HUES64 (cell line): ENCODE results near the gene ZNF554.
"Not testable (repeated sequence)": the region's sequence is repeated elsewhere in the genome, so short reads cannot be mapped to it uniquely, and the experiment has no call there.

ENCODE experiments used
- H3K27ac ChIP-seq: 2 replicates; pipeline ENCODE4 v1.7.0; 2013; ENCODE audit warnings: low read depth, low read length, inconsistent platforms
- H3K27me3 ChIP-seq: 2 replicates; pipeline ENCODE4 v1.6.1; 2013; ENCODE audit warnings: mild to moderate bottlenecking, low read length; ENCODE audit not compliant: insufficient read depth
- H3K36me3 ChIP-seq: 2 replicates; pipeline ENCODE4 v1.6.1; 2013; ENCODE audit warnings: mild to moderate bottlenecking, low read length; ENCODE audit not compliant: insufficient read depth
- H3K4me1 ChIP-seq: 2 replicates; pipeline ENCODE4 v1.6.1; 2013; ENCODE audit warnings: mild to moderate bottlenecking, low read length, moderate library complexity; ENCODE audit not compliant: insufficient read depth
- H3K4me3 ChIP-seq: 2 replicates; pipeline ENCODE4 v1.5.1; 2013; ENCODE audit warnings: mild to moderate bottlenecking, low read length, moderate library complexity
- H3K9ac ChIP-seq: 2 replicates; pipeline ENCODE4 v1.6.1; 2013; ENCODE audit warnings: mild to moderate bottlenecking, low read depth, low read length
- H3K9me3 ChIP-seq: 2 replicates; pipeline ENCODE4 v1.6.1; 2013; ENCODE audit warnings: low read depth, low read length; ENCODE audit not compliant: insufficient read depth
- WGBS: fragments of 150-250, 120-280 bp; methylation state at CpG from one replicate; pipeline ENCODE4 v1.1.7; 2013; ENCODE audit warnings: missing lambda C conversion rate; 5-methylcytosine and 5-hydroxymethylcytosine counted together

Gene ZNF554

DNA sequence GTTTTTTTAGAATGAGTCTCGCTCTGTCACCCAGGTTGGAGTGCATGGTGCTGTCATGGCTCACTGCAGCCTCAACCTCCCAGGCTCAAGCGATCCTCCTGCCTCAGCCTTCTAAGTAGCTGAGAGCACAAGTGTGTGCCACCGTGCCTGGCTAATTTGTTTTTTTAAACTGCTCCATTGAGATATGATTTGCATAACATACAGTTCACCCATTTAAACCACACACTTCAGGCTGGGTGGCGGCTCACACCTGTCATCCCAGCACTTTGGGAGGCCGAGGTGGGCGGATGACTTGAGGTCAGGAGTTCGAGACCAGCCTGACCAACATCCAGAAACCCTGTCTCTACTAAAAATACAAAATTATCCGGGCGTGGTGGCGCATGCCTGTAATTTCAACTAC is 27.0 kb upstream of the ZNF554 start:
- H3K36me3 ChIP-seq, result peaks cover 85% of the 10 kb centered on the region
- not testable (repeated sequence) for H3K27ac ChIP-seq, H3K9me3 ChIP-seq, H3K4me1 ChIP-seq, H3K9ac ChIP-seq, H3K4me3 ChIP-seq, H3K27me3 ChIP-seq
- WGBS, result 94% methylated on average over 10 of the region's 10 CpGs

DNA sequence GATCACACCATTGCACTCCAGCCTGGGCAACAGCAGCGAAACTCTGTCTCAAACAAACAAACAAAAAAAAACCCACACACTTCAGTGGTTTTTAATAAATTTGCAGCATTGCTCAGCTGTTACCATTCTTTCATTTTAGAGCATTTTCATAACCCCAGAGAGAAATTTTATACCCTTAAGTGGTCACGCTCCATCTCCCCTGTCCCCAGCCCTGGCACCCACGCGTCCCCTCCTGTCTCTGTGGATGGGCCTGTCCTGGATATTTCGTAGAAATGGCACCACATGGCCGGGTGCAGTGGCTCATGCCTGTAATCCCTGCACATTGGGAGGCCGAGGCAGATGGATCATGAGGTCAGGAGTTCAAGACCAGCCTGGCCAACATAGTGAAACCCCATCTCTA is 26.5 kb upstream of the ZNF554 start:
- Histone ChIP-seq H3K4me1 (no peaks in the 10 kb centered on the region), H3K4me3 (no peak overlapping the region), H3K27ac (no peak overlapping the region), H3K27me3 (no peaks in the 10 kb centered on the region), H3K9ac (no peak overlapping the region), H3K36me3 (peaks cover 87% of the 10 kb centered on the region), H3K9me3 (no peaks in the 10 kb centered on the region)
- 95% methylated on average over 7 of the region's 7 CpGs for WGBS

DNA sequence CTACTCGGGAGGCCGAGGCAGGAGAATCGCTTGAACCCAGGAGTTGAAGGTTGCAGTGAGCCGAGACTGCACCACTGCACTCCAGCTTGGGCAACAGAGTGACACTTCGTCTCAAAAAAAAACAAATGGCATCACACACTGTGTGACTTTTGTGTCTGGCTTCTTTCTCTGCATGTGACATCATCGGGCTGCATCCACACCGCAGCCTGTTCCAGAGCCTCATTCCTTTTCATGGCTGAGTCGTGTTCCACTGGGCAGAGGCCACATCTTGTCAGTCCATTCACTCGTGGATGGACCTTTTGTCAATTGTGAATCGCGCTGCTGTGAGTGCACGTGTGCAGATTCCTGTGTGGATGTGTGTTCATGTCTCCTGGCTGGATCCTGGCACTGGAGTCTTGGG is 26.1 kb upstream of the ZNF554 start:
- Histone ChIP-seq H3K36me3 (peaks cover 87% of the 10 kb centered on the region), H3K27ac (no peak overlapping the region)
- WGBS, result 98% methylated on average over 12 of the region's 12 CpGs

DNA sequence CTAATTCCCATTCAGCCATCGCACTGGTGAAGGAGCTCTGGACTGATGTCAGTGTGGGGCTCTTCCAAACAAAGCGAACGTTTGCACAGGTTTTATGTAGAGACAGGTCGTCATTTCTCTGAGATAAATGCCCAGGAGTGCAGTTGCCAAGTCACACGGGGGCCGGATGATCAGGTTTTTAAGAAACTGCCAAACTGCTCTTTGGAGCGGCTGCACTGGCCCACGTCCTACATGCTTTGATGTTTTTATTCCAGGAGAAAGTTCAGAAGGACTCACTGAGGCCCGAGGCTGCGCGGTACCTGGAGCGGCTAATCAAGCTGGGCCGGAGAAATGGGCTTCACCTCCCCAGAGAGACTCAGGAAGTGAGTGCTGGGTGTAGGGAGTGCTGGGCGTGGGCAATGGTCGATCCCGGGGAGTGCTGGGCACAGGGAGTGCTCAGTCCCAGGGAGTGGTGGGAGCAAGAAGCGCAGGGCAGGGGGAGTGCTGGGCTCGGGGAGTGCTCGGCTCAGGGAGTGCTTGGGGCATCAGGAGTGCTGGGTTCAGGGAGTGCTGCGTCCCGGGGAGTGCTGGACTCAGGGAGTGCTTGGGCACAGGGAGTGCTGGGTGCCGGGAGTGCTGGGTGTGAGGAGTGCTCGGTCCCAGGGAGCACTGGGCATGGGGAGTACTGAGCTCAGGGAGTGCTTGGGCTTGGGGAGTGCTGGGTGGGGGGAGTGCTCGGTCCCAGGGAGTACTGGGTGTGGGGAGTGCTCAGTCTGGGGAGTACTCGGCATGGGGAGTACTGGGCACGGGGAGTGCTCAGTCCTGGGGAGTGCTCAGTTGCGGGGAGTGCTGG is 23.6 kb upstream of the ZNF554 start:
- WGBS, result 91% methylated on average over 27 of the region's 27 CpGs
- Histone ChIP-seq H3K27ac (no peak overlapping the region), H3K4me1 (no peaks in the 10 kb centered on the region), H3K36me3 (peaks cover 96% of the 10 kb centered on the region), H3K9me3 (no peaks in the 10 kb centered on the region), H3K9ac (no peak overlapping the region), H3K4me3 (no peak overlapping the region), H3K27me3 (no peaks in the 10 kb centered on the region)

More for the DNA sequence above, 26.1 kb upstream of the ZNF554 start:
- Histone ChIP-seq H3K9me3 (no peaks in the 10 kb centered on the region), H3K27me3 (no peaks in the 10 kb centered on the region), H3K9ac (no peak overlapping the region), H3K4me1 (no peaks in the 10 kb centered on the region), H3K4me3 (no peak overlapping the region)

DNA sequence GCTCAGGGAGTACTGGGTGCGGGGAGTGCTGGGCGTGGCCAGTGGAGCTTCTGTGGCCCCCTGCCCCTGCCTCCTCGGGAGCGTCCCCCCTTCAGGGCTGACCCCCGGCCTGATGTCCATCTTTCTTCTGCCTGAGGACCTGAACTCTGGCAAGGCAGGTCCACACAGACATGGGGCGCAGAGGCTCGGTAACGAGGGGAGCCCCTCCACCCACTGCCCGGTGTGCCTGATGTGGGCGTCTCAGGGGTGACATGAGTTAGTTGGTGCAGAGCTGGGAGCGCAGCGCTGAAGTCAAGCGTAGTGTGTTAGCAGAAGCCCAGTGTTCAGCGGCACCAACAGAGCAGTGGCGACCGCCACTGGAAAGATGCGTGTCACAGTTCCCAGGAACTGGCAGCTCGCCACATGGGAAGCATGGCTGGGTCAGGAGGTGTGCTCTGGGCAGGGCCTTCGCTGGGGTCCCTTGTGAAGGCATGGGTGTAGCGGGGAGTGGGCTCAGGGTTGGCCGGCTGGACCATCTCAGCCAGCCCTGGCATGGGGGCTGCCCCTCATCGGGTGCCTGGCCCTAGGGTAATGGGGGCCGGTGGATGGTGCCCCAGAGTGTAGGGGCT is 22.9 kb upstream of the ZNF554 start:
- H3K4me3 ChIP-seq, result no peak overlapping the region
- no peaks in the 10 kb centered on the region for H3K27me3 ChIP-seq
- H3K27ac ChIP-seq, result no peak overlapping the region
- 94% methylated on average over 23 of the region's 23 CpGs for WGBS
- H3K9me3 ChIP-seq, result no peaks in the 10 kb centered on the region
- H3K4me1 ChIP-seq, result no peaks in the 10 kb centered on the region
- H3K9ac ChIP-seq, result no peak overlapping the region
- H3K36me3 ChIP-seq, result peaks cover 98% of the 10 kb centered on the region

DNA sequence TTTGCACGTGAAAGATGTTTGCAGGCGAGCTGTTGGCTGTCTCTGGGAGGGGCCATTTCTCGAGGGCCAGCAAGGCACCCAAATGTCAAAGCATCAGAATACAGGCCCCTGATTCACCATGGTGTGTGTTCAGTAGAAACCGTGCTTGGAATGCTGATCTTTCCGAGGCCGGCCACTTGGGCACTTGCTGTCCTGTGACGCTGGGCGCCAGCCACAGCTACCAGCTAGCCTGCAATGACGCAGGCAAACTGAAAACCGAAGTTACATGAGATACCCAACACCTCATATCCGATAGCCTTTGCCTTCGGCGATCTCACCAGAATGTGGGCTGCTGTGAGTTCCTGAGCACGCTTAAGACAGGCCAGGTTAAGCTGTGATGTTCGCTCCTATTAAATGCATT is 22.4 kb upstream of the ZNF554 start:
- H3K27me3 ChIP-seq, result no peaks in the 10 kb centered on the region
- H3K4me1 ChIP-seq, result no peaks in the 10 kb centered on the region
- H3K27ac ChIP-seq, result no peak overlapping the region
- H3K9me3 ChIP-seq, result no peaks in the 10 kb centered on the region
- H3K4me3 ChIP-seq, result no peak overlapping the region
- 92% methylated on average over 15 of the region's 15 CpGs for WGBS
- H3K9ac ChIP-seq, result no peak overlapping the region
- H3K36me3 ChIP-seq, result peaks cover 95% of the 10 kb centered on the region

DNA sequence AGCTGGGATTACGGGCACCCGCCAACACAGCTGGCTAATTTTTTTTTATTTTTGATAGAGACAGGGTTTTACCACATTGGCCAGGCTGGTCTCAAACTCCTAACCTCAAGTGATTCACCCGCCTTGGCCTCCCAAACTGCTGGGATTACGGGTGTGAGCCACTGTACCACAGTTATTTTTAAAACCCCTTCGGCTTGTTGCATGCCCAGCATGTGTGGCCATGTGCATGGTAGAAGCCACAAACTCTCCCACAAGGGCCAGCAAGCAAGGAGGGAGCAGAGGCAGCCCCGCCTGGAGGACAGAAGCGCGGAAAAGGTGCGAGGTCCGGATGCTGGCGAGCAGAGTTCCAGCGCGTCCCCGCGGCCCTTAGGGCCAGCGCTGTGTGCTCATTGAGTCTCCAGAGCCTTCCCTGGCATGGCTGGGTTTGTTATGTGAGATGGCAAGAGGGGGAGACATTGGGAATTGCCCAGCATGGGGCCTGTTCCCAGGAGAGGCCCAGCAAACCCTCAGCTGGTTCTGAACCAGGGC is 21.4 kb upstream of the ZNF554 start:
- Histone ChIP-seq H3K9me3 (no peaks in the 10 kb centered on the region), H3K27ac (no peak overlapping the region), H3K36me3 (peaks cover 95% of the 10 kb centered on the region), H3K9ac (no peak overlapping the region), H3K4me1 (no peaks in the 10 kb centered on the region), H3K4me3 (no peak overlapping the region), H3K27me3 (no peaks in the 10 kb centered on the region)
- 98% methylated on average over 16 of the region's 16 CpGs for WGBS

DNA sequence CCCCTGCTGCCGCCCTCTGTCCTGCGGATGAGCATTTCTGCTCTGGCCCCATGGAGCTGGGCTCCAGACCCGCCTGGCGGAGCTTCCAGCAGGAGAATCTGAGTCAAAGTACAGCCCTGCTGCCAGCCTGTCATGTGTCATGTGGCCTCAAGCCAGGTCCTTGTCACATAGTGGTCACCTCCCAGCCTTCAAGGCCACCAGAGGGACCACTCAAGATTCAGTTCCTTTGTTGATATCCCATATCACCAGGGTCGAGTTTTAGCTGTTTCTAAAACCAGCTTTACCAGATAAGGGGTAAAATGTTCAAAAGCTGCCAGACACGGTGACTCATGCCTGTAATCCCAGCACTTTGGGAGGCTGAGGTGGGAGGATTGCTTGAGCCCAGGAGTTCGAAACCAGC is 20.9 kb upstream of the ZNF554 start:
- no peaks in the 10 kb centered on the region for H3K27me3 ChIP-seq
- H3K27ac ChIP-seq, result no peak overlapping the region
- H3K36me3 ChIP-seq, result peaks cover 94% of the 10 kb centered on the region
- no peaks in the 10 kb centered on the region for H3K4me1 ChIP-seq
- no peak overlapping the region for H3K9ac ChIP-seq
- WGBS, result 96% methylated on average over 7 of the region's 7 CpGs
- H3K4me3 ChIP-seq, result no peak overlapping the region
- H3K9me3 ChIP-seq, result no peaks in the 10 kb centered on the region

DNA sequence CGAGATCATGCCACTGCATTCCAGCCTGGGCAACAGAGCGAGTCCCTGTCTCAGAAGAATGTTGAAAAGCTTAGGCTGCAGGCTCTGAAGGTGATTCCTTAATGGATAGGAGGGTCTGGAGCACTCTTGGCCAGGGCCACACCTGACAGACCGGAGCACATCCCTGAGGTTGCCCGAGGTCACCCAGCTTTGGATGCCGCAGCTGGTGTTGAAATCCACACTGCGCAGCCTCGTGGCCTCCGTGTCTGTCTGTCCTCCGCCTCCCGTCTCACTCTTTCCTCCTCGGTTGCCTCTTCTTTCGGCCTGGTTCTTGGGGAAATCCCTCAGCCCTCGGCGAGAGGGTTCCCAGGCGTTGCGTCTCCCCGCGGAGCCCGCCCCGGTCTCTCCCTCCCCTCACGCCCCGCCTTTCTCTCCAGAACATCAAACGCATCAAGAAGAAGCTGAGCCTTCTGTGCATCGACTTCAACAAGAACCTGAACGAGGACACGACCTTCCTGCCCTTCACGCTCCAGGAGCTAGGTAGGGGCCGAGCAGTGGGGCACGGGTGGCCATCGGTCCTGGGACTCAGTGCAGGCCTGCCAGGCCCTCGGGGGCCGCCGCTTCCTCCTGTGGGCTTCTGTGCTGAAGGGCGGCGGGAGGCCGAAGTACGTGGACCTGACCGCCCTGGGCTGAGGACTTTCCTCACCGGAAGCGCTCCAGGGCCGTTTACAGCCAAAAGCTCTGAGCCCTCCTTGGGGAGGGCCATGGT is 20.2 kb upstream of the ZNF554 start:
- Histone ChIP-seq H3K9ac (no peak overlapping the region), H3K27me3 (no peaks in the 10 kb centered on the region), H3K4me3 (no peak overlapping the region), H3K9me3 (no peaks in the 10 kb centered on the region), H3K36me3 (peaks cover 93% of the 10 kb centered on the region), H3K27ac (no peak overlapping the region), H3K4me1 (no peaks in the 10 kb centered on the region)
- WGBS, result 96% methylated on average over 41 of the region's 41 CpGs

DNA sequence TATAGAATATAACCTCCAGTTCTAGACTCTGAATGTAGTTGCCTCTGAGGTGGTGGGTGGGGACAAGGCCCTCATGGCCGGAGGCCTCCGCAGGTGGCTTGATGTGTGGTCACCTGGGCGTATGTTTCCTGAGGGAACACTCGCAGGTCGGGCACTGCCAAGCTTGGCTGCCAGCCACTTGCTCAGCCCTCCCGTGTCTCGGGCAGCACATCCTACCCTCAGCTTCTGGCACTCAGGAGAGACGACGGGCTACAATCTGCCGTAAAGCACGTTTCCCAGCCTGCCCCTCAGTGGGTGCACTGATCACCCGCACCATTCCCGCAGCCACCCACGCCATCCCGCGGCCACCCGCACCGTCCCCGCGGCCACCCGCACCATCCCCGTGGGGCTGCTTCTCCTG is 19.2 kb upstream of the ZNF554 start:
- Histone ChIP-seq H3K27ac (no peak overlapping the region), H3K4me1 (no peaks in the 10 kb centered on the region), H3K9ac (no peak overlapping the region), H3K4me3 (no peak overlapping the region), H3K27me3 (no peaks in the 10 kb centered on the region), H3K36me3 (peaks cover 93% of the 10 kb centered on the region), H3K9me3 (no peaks in the 10 kb centered on the region)
- 97% methylated on average over 22 of the region's 22 CpGs for WGBS

DNA sequence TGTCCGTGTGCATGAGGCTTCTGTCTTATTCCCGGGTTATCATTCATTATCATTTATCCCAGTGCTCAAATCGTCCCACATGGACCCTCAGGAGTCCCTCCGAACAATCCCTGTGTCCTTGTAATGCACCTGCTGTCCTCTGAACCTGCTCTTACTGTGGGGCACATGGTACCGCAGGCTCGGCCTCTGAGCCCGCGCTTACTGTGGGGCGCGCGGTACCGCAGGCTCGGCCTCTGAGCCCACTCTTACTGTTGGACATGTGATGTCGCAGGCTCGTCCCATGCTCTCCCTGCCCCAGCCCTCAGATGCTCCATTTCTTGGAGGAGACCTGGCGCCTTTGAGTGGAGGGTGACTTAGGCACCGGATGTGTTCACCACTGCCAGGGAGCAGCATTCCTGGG is 16.8 kb upstream of the ZNF554 start:
- H3K4me1 ChIP-seq, result no peaks in the 10 kb centered on the region
- no peak overlapping the region for H3K9ac ChIP-seq
- no peaks in the 10 kb centered on the region for H3K9me3 ChIP-seq
- WGBS, result 98% methylated on average over 17 of the region's 17 CpGs
- peaks cover 90% of the 10 kb centered on the region for H3K36me3 ChIP-seq
- no peaks in the 10 kb centered on the region for H3K27me3 ChIP-seq
- H3K4me3 ChIP-seq, result no peak overlapping the region
- no peak overlapping the region for H3K27ac ChIP-seq
